ENCODE data around the gene MYRFL. TPM values are rescaled to one million over a fixed set of nuclear protein-coding genes. Genes with fewer than 3 reads are reported as not detected.
"Not testable (repeated sequence)": the region's sequence is repeated elsewhere in the genome, so short reads cannot be mapped to it uniquely, and the experiment has no call there.

MYRFL gene
- total and polyA plus RNA-seq, 2 of the 8 experiments (the other 6 are each of a cell fraction or from before 2014, with no cell fraction given): 1.1 to 2.0 TPM

- H3K23ac ChIP-seq (ENCODE audit: insufficient read length); H3K4me1 ChIP-seq (replicated peaks in 1 of 4; ENCODE audit: control insufficient read depth in 3 of 4, insufficient read depth in 4 of 4, low read length in 3 of 4); H3K4ac ChIP-seq (replicated peaks; ENCODE audit: insufficient read length, low read depth, low read length); H2BK15ac ChIP-seq (ENCODE audit: low read length); H4K20me1 ChIP-seq (replicated peaks in 1 of 2; ENCODE audit: control insufficient read depth in 1 of 2, insufficient read depth in 2 of 2, low read length in 2 of 2); H3K23me2 ChIP-seq (ENCODE audit: low read depth, low read length); H3K14ac ChIP-seq (ENCODE audit: insufficient read length); H4K8ac ChIP-seq (ENCODE audit: extremely low read depth, insufficient read depth, low read length); H2AFZ ChIP-seq (ENCODE audit: low read length); H3K79me2 ChIP-seq (ENCODE audit: control insufficient read depth in 1 of 2, insufficient read depth in 2 of 2, low read length in 2 of 2); H2BK5ac ChIP-seq (ENCODE audit: low read depth, low read length); H3K27ac ChIP-seq (ENCODE audit: low read depth, low read length); H3K56ac ChIP-seq (replicated peaks; ENCODE audit: insufficient read length, low read depth, low read length); H2BK120ac ChIP-seq (replicated peaks; ENCODE audit: low read depth, low read length); H2BK12ac ChIP-seq (ENCODE audit: low read depth, low read length); FAIRE-seq; H4K91ac ChIP-seq (replicated peaks; ENCODE audit: insufficient read length, low read length); H3K18ac ChIP-seq (ENCODE audit: extremely low read depth, low read length); H2AK5ac ChIP-seq (ENCODE audit: low read depth, low read length); H4K5ac ChIP-seq (ENCODE audit: insufficient read length, low read depth, low read length); H3K79me1 ChIP-seq (ENCODE audit: low read depth, low read length); POLR2A ChIA-PET (ENCODE audit: partially characterized antibody); H3K27me3 ChIP-seq (replicated peaks in 1 of 4; ENCODE audit: control insufficient read depth in 3 of 4, extremely low read depth in 1 of 4, insufficient read depth in 3 of 4, low read length in 3 of 4); DNase-seq (ENCODE audit: low read depth in 1 of 2, low spot score in 2 of 2); H3K9ac ChIP-seq (replicated peaks in 1 of 4; ENCODE audit: extremely low read depth in 1 of 4, low read depth in 3 of 4, low read length in 3 of 4); H3K4me2 ChIP-seq (ENCODE audit: insufficient read depth in 1 of 2, low read depth in 2 of 2, low read length in 2 of 2); H3K9me3 ChIP-seq (ENCODE audit: insufficient read depth in 2 of 2, low read depth in 1 of 2, low read length in 1 of 2); H2BK20ac ChIP-seq (ENCODE audit: low read length); H3K4me3 ChIP-seq (ENCODE audit: extremely low read depth in 1 of 4, insufficient read depth in 2 of 4, low read depth in 3 of 4, low read length in 4 of 4); H3K36me3 ChIP-seq (ENCODE audit: control insufficient read depth in 2 of 4, insufficient read depth in 4 of 4, low read length in 3 of 4): not testable (repeated sequence)
- 91% methylated on average over 7 of the region's 7 CpGs; no CpG with 5 or more reads in 1 of the 2 experiments for WGBS, 2 experiments (ENCODE audit: extremely low coverage in 1 of 2, insufficient coverage in 1 of 2, insufficient read length in 1 of 2, insufficient replicate concordance in 2 of 2, low coverage in 1 of 2, low lambda C conversion rate in 2 of 2, missing lambda C conversion rate in 1 of 2)
- CTCF ChIA-PET (ENCODE audit: partially characterized antibody): interaction anchor here (1.8 kb wide), 1 partner anchor 9 kb away, joined by 6 read pairs; no protein-coding TSS in a partner anchor
Observed at GRCh38 chr12:69994086-69994485, 169.1 kb downstream of the MYRFL start.
